ENCODE measurements around the gene ZDHHC11. TPM values are rescaled to one million over a fixed set of nuclear protein-coding genes. Genes with fewer than 3 reads are reported as not detected.

Gene ZDHHC11
- total RNA-seq, 3 donors from 2014 or later, result 3.0 to 11.3 (median 9.5) TPM

- TF ChIP-seq POLR2A (IDR thresholded peaks at IDR 0.05), result no peak
- Histone ChIP-seq H3K9me3 (no peaks in the 10 kb centered on the region), H3K27me3 (no peaks in the 10 kb centered on the region), H3K4me3 (no peak overlapping the region), H3K4me1 (no peaks in the 10 kb centered on the region), H3K36me3 (peaks cover 12% of the 10 kb centered on the region), H3K27ac (no peak overlapping the region)
- no peak for DNase-seq (ENCODE audit: low spot score in 2 of 2)
- intact Hi-C loops (cut with DNase I; ENCODE audit: low total_unique reads), result no loop called here
Observed at GRCh38 chr5:878125-878524, 27.3 kb upstream of the ZDHHC11 start.

- intact Hi-C loops (cut with DNase I; ENCODE audit: low total_unique reads), result no loop called here
- H3K9me3 ChIP-seq, result no peaks in the 10 kb centered on the region
- no peak overlapping the region for H3K27ac ChIP-seq
- H3K4me1 ChIP-seq, result no peaks in the 10 kb centered on the region
- no peak for DNase-seq (ENCODE audit: low spot score in 2 of 2)
- TF ChIP-seq CTCF (IDR thresholded peaks at IDR 0.05), result no peak
- TF ChIP-seq POLR2A (IDR thresholded peaks at IDR 0.05), result no peak
- no peak for TF ChIP-seq POLR2AphosphoS5 (IDR thresholded peaks at IDR 0.05)
- H3K36me3 ChIP-seq, result peaks cover 8% of the 10 kb centered on the region
- no peak overlapping the region for H3K4me3 ChIP-seq
- H3K27me3 ChIP-seq, result no peaks in the 10 kb centered on the region
Observed at GRCh38 chr5:876398-877365, 25.9 kb upstream of the ZDHHC11 start.

GRCh38 chr5:875931-876330, 25.1 kb upstream of the ZDHHC11 start:
- H3K36me3 ChIP-seq, result peaks cover 3% of the 10 kb centered on the region
- H3K9me3 ChIP-seq, result no peaks in the 10 kb centered on the region
- no peak overlapping the region for H3K4me3 ChIP-seq
- no peak for TF ChIP-seq POLR2A (IDR thresholded peaks at IDR 0.05)
- no peak for TF ChIP-seq POLR2AphosphoS5 (IDR thresholded peaks at IDR 0.05)
- no peak for TF ChIP-seq CTCF (IDR thresholded peaks at IDR 0.05)
- intact Hi-C loops (cut with DNase I; ENCODE audit: low total_unique reads), result no loop called here
- no peaks in the 10 kb centered on the region for H3K4me1 ChIP-seq
- H3K27me3 ChIP-seq, result no peaks in the 10 kb centered on the region
- H3K27ac ChIP-seq, result no peak overlapping the region
- no peak for DNase-seq (ENCODE audit: low spot score in 2 of 2)

GRCh38 chr5:873328-873727, 22.5 kb upstream of the ZDHHC11 start:
- Histone ChIP-seq H3K4me1 (no peaks in the 10 kb centered on the region), H3K4me3 (no peak overlapping the region), H3K27me3 (no peaks in the 10 kb centered on the region), H3K36me3 (peaks cover 18% of the 10 kb centered on the region), H3K27ac (no peak overlapping the region), H3K9me3 (no peaks in the 10 kb centered on the region)
- intact Hi-C loops (cut with DNase I; ENCODE audit: low total_unique reads), result no loop called here
- TF ChIP-seq CTCF (IDR thresholded peaks at IDR 0.05) (no peak), POLR2A (IDR thresholded peaks at IDR 0.05) (no peak), POLR2AphosphoS5 (IDR thresholded peaks at IDR 0.05) (no peak)
- no peak for DNase-seq (ENCODE audit: low spot score in 2 of 2)

- TF ChIP-seq POLR2A (IDR thresholded peaks at IDR 0.05), result no peak
- no peak for TF ChIP-seq CTCF (IDR thresholded peaks at IDR 0.05)
- no peak for TF ChIP-seq POLR2AphosphoS5 (IDR thresholded peaks at IDR 0.05)
- H3K4me1 ChIP-seq, result no peaks in the 10 kb centered on the region
- H3K36me3 ChIP-seq, result peaks cover 20% of the 10 kb centered on the region
- intact Hi-C loops (cut with DNase I; ENCODE audit: low total_unique reads), result no loop called here
- no peak for DNase-seq (ENCODE audit: low spot score in 2 of 2)
- no peak overlapping the region for H3K4me3 ChIP-seq
- H3K27me3 ChIP-seq, result no peaks in the 10 kb centered on the region
- no peaks in the 10 kb centered on the region for H3K9me3 ChIP-seq
- no peak overlapping the region for H3K27ac ChIP-seq
Observed at GRCh38 chr5:872301-872700, 21.5 kb upstream of the ZDHHC11 start.
